Stimulated activated naive B cell treated with anti-CD40 and anti-IgM and Interleukin-4, amounts not matched to agents 10 μg/mL and 1 μg/mL and 100 μg/mL, for 72 hours (primary cell): ENCODE measurements around the gene ELL.

Source experiments
- ATAC-seq, 2 donors: fragments of 150-1000 bp; cut with Tn5 transposase; replicated peaks; 2 replicates each; pipeline ENCODE4 v1.10.0; 2021; ENCODE audit warnings: moderate library complexity in 1 of 2
- DNase-seq: peaks from one replicate; pipeline ENCODE4 v3.0.0; 2021
- H3K27ac Mint-ChIP-seq: one replicate; pipeline ENCODE4 v1.8.0; 2022; ENCODE audit warnings: mild to moderate bottlenecking, mixed read lengths
- H3K27me3 Mint-ChIP-seq, 2 donors: one replicate each; pipeline ENCODE4 v1.8.0; 2022; ENCODE audit warnings: mixed read lengths in 2 of 2
- H3K36me3 Mint-ChIP-seq, 2 donors: one replicate each; pipeline ENCODE4 v1.8.0; 2022; ENCODE audit warnings: mixed read lengths in 2 of 2, mild to moderate bottlenecking in 1 of 2
- H3K4me1 Mint-ChIP-seq, 2 donors: one replicate each; pipeline ENCODE4 v1.8.0; 2022; ENCODE audit warnings: mixed read lengths in 2 of 2, mild to moderate bottlenecking in 1 of 2
- H3K4me3 Mint-ChIP-seq, 2 donors: one replicate each; pipeline ENCODE4 v1.8.0; 2022; ENCODE audit warnings: mild to moderate bottlenecking in 2 of 2, mixed read lengths in 2 of 2, moderate library complexity in 1 of 2
- H3K9me3 Mint-ChIP-seq, 2 donors: one replicate each; pipeline ENCODE4 v1.8.0; 2022; ENCODE audit warnings: mixed read lengths in 2 of 2, mild to moderate bottlenecking in 1 of 2

ELL gene

DNA sequence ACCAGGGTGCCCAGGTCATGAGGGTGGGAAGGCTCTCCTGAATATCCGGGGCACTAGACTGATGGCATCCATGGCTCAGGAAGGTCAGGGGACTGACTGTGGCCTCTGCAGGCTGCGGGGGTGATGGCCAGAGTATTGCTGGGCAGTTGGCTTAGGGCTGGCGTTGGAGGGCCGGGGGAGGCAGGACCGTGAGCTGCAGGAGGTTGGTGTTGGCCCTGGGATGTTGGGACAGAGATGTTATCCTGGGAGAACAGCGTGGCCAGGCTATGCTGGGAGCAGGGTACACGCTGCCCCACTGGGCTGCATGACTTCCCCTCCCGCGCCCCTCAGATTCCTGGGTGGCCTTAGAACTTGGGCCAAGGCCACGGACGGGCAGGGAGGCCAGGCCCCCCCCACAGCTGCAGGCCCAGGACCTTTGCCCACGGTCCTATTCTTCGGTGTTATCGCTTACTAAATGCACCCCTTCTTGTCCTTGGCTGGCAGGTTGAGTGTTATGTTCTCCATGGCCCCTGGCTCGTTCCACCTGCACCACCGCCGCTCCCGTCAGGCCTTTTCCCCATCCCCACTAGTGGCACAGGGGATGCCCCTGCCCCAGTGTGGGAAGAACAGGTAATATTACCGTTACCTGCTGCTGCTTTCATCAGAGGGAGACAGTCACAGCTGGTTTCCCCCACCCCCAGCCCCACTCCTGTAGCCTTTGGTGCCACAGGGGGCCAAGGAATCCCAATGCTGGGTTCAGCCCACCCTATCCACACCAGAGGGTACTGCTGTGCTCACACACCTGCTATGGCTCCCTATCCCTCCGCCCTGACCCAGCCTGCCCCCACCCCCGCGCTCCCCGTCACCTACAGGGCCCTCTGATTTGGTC lies 80.7 kb downstream of the ELL start:
- Mint-ChIP-seq H3K36me3 (peaks cover 21 to 33% of the 10 kb centered on the region in 2 donors), H3K9me3 (peaks cover 3 to 5% of the 10 kb centered on the region in 2 donors), H3K4me1 (peaks cover 22 to 59% of the 10 kb centered on the region in 2 donors), H3K27me3 (no peaks in the 10 kb centered on the region), H3K27ac (peak overlapping the region; percentile 44), H3K4me3 (no peak overlapping the region)
- no peak for ATAC-seq
- DNase-seq, result no peak

DNA sequence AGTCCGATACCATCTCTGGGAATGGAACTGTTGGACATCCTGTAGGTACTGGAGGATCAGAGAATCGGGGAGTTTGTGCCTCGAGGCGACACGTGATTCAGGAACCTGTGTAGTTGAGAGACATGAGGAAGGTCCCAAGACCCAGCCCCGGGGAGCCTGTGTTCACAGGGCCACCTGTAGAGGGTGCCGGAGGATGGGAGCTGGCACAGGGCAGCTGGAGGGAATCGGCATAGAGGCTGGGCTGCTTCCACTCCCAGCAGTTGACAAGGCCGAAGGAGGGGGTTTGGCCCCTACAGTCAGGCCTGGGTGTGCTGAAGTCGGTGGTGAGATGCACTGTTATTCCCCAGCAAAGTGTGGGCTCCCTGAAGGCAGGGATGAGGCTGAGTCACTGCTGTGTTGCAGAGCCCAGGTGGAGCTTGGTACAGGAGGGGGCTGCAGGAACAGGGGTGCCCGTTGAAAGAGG lies 81.4 kb downstream of the ELL start:
- ATAC-seq (peak; percentile 12 to 14), DNase-seq (no peak)
- Mint-ChIP-seq H3K27me3 (no peaks in the 10 kb centered on the region), H3K36me3 (peaks cover 18 to 33% of the 10 kb centered on the region in 2 donors), H3K4me3 (no peak overlapping the region), H3K4me1 (peaks cover 25 to 66% of the 10 kb centered on the region in 2 donors), H3K27ac (peak overlapping the region; percentile 72), H3K9me3 (peaks cover 3 to 5% of the 10 kb centered on the region in 2 donors)

DNA sequence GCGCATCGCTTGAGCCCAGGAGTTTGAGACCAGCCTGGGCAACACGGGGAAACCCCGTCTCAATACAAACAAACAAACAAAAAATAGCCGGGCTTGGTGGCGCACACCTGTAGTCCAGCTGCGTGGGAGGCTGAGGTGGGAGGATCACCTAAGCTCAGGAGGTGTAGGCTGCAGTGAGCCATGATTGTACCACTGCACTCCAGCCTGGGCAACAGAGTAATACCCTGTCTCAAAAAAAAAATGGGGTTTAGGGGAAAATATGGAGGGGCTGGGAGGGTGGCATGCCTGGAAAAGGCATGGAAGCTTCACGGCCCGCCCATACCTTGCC lies 82.0 kb downstream of the ELL start:
- peaks cover 18 to 30% of the 10 kb centered on the region in 2 donors for H3K36me3 Mint-ChIP-seq
- DNase-seq (no peak), ATAC-seq (no peak)
- no peaks in the 10 kb centered on the region for H3K27me3 Mint-ChIP-seq
- H3K9me3 Mint-ChIP-seq, result peaks cover 3 to 5% of the 10 kb centered on the region in 2 donors
- peaks cover 26 to 70% of the 10 kb centered on the region in 2 donors for H3K4me1 Mint-ChIP-seq
- H3K4me3 Mint-ChIP-seq, result no peak overlapping the region
- peak overlapping the region; percentile 81 for H3K27ac Mint-ChIP-seq

DNA sequence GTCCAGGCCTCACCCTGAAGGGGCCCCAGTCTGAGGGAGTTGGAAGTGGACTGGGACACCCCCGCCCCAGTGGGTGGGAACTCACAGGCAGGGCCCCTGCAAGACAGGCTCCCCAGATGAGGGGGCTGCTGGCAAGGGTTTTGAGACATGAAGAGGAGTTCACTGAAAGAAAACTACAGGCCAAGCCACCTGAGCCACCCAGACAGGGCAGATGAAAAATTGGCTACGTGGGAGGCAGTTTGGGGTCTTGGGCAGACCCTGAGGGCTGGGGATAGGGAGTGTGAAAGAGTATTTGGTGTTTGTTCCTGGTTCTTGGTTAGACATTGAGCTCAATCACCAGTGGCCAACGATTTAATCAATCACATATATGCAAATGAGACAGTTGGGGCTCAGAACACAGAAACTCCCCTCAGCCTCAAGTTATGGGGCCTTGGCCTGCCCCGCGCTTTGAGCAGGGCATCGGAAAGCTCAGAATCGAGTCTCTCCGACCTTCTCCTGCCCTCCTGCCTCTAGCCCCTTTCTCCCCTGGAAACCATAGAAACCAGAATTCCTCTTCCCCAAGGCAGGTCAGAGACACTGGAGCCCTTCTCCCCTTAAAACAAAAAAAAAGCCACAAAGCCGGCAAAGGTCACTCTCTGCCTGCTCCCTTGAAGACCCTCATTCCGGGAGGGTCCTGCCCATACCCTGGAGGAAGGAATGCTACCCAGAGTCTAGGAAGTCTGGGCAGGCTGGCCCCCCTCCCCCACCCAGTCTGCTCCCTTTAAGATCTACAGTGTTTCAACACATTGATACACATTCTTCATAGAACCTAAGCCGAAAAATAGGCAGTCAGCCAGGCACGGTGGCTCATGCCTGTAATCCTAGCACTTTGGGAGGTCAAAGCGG lies 82.6 kb downstream of the ELL start:
- Mint-ChIP-seq H3K27me3 (no peaks in the 10 kb centered on the region), H3K4me3 (peak overlapping the region in 1 of 2 donors; percentile 23), H3K27ac (peak overlapping the region; percentile 81), H3K9me3 (peaks cover 3 to 5% of the 10 kb centered on the region in 2 donors), H3K36me3 (peaks cover 18 to 30% of the 10 kb centered on the region in 2 donors), H3K4me1 (peaks cover 29 to 76% of the 10 kb centered on the region in 2 donors)
- ATAC-seq (no peak), DNase-seq (no peak)

DNA sequence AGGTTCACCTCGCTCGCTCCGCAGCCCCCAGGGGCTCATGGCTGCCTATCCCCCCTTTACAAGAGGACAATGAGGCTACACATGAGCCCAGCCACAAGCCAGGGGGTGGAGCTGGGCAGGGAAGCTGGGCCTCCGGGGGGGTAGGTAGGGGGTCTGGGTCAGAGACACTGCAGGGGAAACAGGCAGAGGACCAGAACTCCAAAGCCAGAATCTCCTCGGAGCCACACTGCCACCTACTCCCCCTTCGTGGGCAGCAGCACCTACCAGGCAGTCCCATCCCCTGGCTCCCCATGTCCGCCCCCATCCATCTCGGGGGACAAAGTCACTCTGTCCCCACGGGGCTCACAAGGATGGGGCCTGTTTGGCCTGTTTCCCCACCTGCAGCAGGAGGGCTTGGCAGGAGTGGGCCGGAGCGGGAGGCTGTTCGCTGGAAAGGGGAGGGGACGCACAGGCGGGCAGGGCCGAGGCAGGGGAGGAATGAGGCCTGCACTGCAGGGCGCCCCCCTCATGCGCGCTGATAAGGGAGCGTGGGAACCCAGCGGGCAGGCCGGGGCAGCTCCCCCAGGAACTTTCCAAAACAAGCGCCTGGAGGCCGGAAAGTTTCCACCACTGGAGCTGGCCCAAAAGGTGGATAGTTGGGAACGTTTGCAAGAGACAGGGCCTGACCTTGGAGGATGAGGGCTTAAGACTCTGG lies 83.4 kb downstream of the ELL start:
- Mint-ChIP-seq H3K4me3 (peak overlapping the region; percentile 17 to 83), H3K27me3 (no peaks in the 10 kb centered on the region), H3K4me1 (peaks cover 30 to 78% of the 10 kb centered on the region in 2 donors), H3K27ac (peak overlapping the region; percentile 56), H3K9me3 (peaks cover 3 to 5% of the 10 kb centered on the region in 2 donors), H3K36me3 (peaks cover 12 to 22% of the 10 kb centered on the region in 2 donors)
- DNase-seq (no peak), ATAC-seq (no peak)

DNA sequence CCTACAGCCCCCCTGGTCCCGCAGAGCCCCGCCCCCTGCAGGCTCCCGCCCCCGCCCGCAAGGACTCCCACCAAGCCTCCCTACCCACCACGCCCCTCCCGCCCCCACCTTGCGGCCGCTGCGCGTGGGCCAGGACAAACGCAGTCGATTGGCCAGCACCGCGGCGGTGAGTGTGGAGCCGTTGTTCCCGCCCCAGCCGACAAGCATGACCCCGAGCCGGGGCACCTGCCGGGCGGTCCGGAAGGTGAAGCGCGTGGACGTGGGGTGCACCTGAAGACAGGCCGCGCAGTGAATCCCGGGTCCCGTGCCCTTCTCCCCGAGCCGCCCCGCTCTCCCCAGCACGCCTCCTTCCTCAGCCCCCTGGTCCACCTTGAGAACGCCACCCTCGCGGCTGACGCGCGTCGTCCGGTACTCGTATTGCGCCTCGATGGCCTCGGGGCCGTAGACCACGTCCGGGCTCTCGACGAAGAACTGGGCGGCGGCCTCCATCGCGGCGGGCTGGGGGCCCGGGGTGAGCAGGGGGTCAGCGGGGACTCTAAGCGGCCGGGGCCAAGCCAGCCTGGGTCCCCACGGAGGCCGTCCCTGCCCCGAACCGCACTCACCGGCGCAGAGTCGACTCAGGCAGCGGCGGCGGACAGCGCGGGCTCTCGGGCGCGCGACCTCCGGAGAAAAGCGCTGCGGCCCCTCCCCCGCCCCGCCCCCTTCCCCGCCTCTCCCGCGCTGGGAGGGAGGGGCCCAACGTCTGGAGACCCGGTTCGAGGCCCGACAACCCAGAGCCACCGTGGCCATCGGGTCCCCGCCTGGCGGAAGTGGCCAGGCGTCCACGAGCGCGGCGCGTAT lies 84.2 kb downstream of the ELL start, which contains the start of gene ISYNA1:
ISYNA1 (minus strand) TSS at position 643 of the 840 bp plus-strand sequence; CDS start at position 489, 154 bp downstream.
- H3K27ac Mint-ChIP-seq, result peak within 1 kb of the TSS; percentile 76

DNA sequence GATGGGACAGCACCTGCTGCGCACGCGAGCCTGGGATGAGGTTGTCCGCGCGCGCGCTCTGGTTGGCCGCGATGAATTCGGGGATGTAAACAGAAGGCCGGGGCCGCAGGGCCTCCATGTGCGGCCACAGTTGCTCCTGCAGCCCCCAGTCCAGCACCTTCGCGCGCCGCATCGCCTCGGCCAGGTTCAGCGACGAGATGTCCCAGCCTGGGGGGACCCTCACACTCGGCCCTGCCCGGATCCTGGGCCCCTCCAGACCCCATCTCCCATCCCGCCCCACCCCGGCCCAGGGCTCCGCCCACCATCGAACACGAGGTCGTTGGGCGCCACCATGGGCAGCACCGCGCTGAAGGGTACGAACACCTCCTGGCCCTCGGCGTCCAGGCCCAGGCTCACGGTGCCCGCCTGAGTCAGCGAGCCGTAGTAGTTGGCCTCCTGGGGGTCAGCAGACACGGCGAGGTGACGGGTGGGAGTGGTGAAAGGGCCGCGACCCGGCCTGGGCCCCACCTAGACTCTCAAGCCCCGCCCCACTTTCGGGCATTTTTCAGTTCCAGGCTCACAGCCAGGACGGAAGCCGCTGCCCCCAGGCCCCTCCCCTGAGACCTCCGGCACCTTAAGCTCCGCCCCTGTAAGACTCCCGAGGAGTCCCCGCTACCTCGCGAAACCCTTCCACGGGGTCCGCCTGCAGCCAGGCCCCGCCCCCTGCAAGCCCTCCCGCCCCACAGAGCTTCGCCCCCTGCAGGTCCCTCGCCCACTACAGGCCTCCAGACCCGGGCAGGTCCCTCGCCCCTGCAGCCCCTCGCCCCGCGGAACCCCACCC lies 85.0 kb downstream of the ELL start:
- peaks cover 29 to 67% of the 10 kb centered on the region in 2 donors for H3K4me1 Mint-ChIP-seq
- H3K9me3 Mint-ChIP-seq, result no peaks in the 10 kb centered on the region
- peak overlapping the region; percentile 77 to 83 for H3K4me3 Mint-ChIP-seq
- H3K27ac Mint-ChIP-seq, result peak overlapping the region; percentile 76
- peaks cover 3 to 9% of the 10 kb centered on the region in 2 donors for H3K36me3 Mint-ChIP-seq
- ATAC-seq (peak; percentile 71 to 72), DNase-seq (peak; percentile 77)
- H3K27me3 Mint-ChIP-seq, result no peaks in the 10 kb centered on the region

More for the DNA sequence above, 84.2 kb downstream of the ELL start, which contains the start of gene ISYNA1:
- peak; percentile 36 to 45 for ATAC-seq
- H3K9me3 Mint-ChIP-seq, result peaks cover 3 to 5% of the 10 kb centered on the region in 2 donors
- peak within 1 kb of the TSS; percentile 77 to 83 for H3K4me3 Mint-ChIP-seq
- peaks cover 31 to 73% of the 10 kb centered on the region in 2 donors for H3K4me1 Mint-ChIP-seq
- H3K27me3 Mint-ChIP-seq, result no peaks in the 10 kb centered on the region
- DNase-seq, result no peak
- H3K36me3 Mint-ChIP-seq, result peaks cover 6 to 16% of the 10 kb centered on the region in 2 donors

DNA sequence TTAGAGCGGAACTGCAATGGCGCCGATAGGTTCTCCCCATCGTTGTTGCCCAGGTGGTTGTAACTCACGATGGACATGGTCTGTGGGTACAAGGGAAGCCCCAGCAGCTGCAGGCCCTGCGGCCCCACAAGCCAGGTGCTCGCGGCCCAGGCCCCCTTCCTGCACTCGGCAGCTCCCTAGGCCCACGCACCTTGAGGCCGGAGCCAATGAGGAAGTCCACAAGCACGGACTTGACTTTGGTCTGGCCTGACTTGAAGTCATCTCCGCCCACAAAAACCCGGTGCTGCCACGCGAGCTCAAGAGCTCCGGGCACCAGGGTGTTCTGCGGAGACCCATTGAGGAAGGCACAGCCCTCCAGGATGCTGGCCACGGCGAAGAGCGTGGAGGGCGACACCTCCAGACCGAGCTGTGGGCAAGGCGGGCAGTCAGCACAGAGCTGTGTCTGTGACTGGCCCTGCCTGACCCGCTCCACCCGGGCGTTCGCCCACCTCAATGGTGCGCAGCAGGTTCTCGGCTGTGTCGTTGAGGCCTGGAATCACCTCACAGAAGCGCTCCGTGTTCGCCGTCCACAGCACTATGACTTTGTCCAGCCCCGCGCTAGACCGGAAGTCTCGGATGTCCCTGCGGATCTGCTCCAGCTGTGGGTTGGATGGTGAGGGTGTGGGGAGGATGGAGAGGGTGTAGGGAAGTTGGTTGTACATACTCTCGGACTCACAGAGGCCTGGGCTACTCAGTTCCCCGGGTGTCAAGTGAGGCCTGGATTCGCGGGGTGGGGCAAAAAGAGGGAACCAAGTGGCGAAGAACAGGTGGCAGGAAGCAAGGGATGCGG lies 85.8 kb downstream of the ELL start:
- peaks cover 3 to 9% of the 10 kb centered on the region in 2 donors for H3K36me3 Mint-ChIP-seq
- H3K4me1 Mint-ChIP-seq, result peaks cover 27 to 60% of the 10 kb centered on the region in 2 donors
- ATAC-seq (no peak), DNase-seq (no peak)
- H3K27ac Mint-ChIP-seq, result peak overlapping the region; percentile 74
- H3K4me3 Mint-ChIP-seq, result peak overlapping the region; percentile 73 to 83
- H3K27me3 Mint-ChIP-seq, result no peaks in the 10 kb centered on the region
- no peaks in the 10 kb centered on the region for H3K9me3 Mint-ChIP-seq

DNA sequence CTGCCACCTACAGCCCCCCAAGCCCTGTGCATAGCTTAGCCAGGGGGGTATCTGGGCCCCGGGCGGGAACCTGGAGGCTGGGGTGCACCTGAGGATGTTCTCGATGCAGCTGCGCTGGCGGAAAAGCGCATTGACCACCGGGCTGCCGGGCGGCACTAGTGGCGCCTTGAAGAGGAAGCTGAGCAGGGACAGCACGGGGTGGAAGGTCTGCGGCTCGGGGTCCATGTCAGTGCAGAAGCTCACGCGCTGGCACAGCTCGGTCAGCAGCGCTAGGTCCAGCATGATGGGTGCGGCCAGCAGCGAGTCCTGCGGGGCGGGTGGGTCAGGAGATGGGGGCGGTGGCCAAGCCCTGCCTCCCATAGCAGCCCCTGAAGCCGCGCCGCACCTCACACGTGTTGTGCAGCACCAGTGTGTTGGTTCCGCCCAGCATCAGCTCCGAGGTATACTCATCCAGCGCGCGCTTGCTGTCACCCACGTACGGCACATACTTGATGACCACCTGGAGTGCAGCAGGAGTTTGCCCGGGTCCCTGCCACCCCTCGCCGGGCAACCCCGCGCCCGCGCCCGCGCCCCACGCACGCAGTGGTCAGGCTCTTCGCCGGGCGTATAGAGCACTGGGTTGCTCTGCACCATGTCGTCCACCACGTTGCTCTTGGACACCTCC lies 86.6 kb downstream of the ELL start:
- ATAC-seq, result no peak
- peaks cover 25 to 64% of the 10 kb centered on the region in 2 donors for H3K4me1 Mint-ChIP-seq
- peak overlapping the region in 1 of 2 donors; percentile 14 for H3K4me3 Mint-ChIP-seq
- no peaks in the 10 kb centered on the region for H3K9me3 Mint-ChIP-seq
- peaks cover 3 to 5% of the 10 kb centered on the region in 2 donors for H3K36me3 Mint-ChIP-seq
- no peaks in the 10 kb centered on the region for H3K27me3 Mint-ChIP-seq
- H3K27ac Mint-ChIP-seq, result no peak overlapping the region
- DNase-seq, result no peak

DNA sequence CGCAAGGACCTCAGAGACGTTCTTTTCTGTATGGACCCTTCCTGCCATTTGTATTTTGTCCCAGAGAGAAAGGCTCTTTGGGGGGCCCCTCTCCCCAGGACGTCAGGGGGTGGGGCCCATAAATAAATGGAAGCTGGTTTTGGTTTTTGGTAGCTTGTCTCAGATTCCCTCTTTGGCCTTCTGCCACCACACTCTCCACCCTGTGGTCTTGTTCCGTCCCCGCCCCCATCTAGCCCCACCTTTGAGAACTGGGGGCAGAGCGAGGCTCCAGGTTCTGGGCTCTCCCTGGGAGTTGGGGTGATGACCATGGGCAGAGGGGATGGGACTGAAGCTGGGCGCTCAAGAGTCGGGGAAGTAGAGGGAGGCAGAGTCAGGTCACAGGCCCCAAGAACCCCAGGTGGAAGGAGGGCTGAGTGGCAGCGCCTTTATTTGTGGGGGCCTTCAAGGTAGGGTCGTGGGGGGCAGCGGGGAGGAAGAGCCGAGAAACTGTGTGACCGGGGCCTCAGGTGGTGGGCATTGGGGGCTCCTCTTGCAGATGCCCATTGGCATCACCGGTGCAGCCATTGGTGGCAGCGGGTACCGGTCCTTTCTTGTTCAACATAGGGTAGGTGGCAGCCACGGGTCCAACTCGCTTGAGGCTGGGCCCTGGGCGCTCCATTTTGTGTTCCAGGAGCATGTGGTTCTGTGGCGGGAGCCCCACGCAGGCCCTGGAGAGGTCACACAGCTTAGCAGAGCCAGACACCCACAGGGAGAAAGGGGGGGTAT lies 87.3 kb downstream of the ELL start:
- Mint-ChIP-seq H3K9me3 (no peaks in the 10 kb centered on the region), H3K36me3 (peaks cover 3% of the 10 kb centered on the region in 2 donors), H3K27ac (peak overlapping the region; percentile 73), H3K27me3 (no peaks in the 10 kb centered on the region), H3K4me3 (peak overlapping the region; percentile 83 to 88), H3K4me1 (peaks cover 25 to 67% of the 10 kb centered on the region in 2 donors)
- DNase-seq, result no peak
- ATAC-seq, result no peak
